Measurements from ENCODE around the gene PPP1R13B. TPM values are rescaled to one million over a fixed set of nuclear protein-coding genes. Genes with fewer than 3 reads are reported as not detected.
A peak's percentile ranks its signal among the peaks of the same experiment; 100 is the strongest.

Gene PPP1R13B
- total RNA-seq, 1 experiment from 2014 or later, result 17.8 TPM

GRCh38 chr14:103870891-103871595 lies 23.7 kb upstream of the PPP1R13B start:
- no peak overlapping the region for H3K4me3 ChIP-seq (replicated peaks in 1 of 2; ENCODE audit: low read depth in 1 of 2, low read length in 2 of 2)
- no peaks in the 10 kb centered on the region for H3K9me2 ChIP-seq (ENCODE audit: insufficient read depth)
- DNase-seq (ENCODE audit: low read depth, low spot score) (no peak), ATAC-seq (no peak)
- no peaks in the 10 kb centered on the region for H4K20me1 ChIP-seq (ENCODE audit: insufficient read depth)
- H2AFZ ChIP-seq (ENCODE audit: low read depth, low read length, poor library complexity, severe bottlenecking), result no peak overlapping the region
- peak overlapping the region; percentile 77 for H3K4me2 ChIP-seq (ENCODE audit: low read length)
- ChIA-PET RAD21 (ENCODE audit: low non-redundant PET in 1 of 2, low total read pairs in 2 of 2, uncharacterized antibody in 2 of 2, unreplicated experiment in 2 of 2) (no interaction called here), CTCF (no interaction called here), POLR2A (no interaction called here)
- H3K4me1 ChIP-seq (ENCODE audit: control insufficient read depth in 1 of 2, insufficient read depth in 2 of 2, low read length in 2 of 2), result peaks cover 4 to 31% of the 10 kb centered on the region in 2 experiments
- no peaks in the 10 kb centered on the region for H3K27me3 ChIP-seq (ENCODE audit: insufficient read depth, low read length)
- BruUV-seq (replicated peaks), result no TSS peak
- peak overlapping the region; percentile 42; the same call in 1 of the 2 replicates for H3K27ac ChIP-seq (ENCODE audit: low read depth, low read length)
- intact Hi-C loops (cut with micrococcal nuclease), result no loop called here
- no peak overlapping the region for H3K9ac ChIP-seq (ENCODE audit: low read length)
- no peaks in the 10 kb centered on the region for H3K36me3 ChIP-seq (ENCODE audit: control insufficient read depth in 1 of 2, insufficient read depth in 2 of 2, low read length in 2 of 2)
- TF ChIP-seq POLR2A (IDR thresholded peaks at IDR 0.05; ENCODE audit: borderline replicate concordance, extremely low read depth, insufficient read depth, insufficient read length) (no peak), ATF3 (IDR thresholded peaks at IDR 0.05) (no peak), CBX3 (IDR thresholded peaks at IDR 0.05; ENCODE audit: low read depth) (no peak), ZBTB33 (IDR thresholded peaks at IDR 0.05; ENCODE audit: extremely low read depth, insufficient replicate concordance, low read length) (no peak), JUND (IDR thresholded peaks at IDR 0.05) (no peak), ZFX (IDR thresholded peaks at IDR 0.05) (no peak), CEBPB (IDR thresholded peaks at IDR 0.05; ENCODE audit: low read depth) (no peak), CTCF (IDR thresholded peaks at IDR 0.05 in 2 of 3, conservative IDR thresholded peaks at IDR 0.05 in 1 of 3; ENCODE audit: borderline replicate concordance in 1 of 3, insufficient read depth in 1 of 3, low read depth in 2 of 3, low read length in 2 of 3) (no peak), SRF (IDR thresholded peaks at IDR 0.05; ENCODE audit: low read depth) (no peak)
- no peaks in the 10 kb centered on the region for H3K79me2 ChIP-seq (ENCODE audit: insufficient read depth, low read length)
- H3K9me3 ChIP-seq (ENCODE audit: control insufficient read depth in 1 of 2, insufficient read depth in 1 of 2, low read depth in 1 of 2, low read length in 2 of 2), result no peaks in the 10 kb centered on the region
